HG03565 (cell line): Measurements from ENCODE around the gene SPATA2.
"Not testable (repeated sequence)": the region's sequence is repeated elsewhere in the genome, so short reads cannot be mapped to it uniquely, and the experiment has no call there.

ENCODE experiments used
- ATAC-seq: cut with Tn5 transposase; IDR thresholded peaks from one replicate; pipeline ENCODE4 v1.9.1; 2021; ENCODE audit warnings: mild to moderate bottlenecking, moderate library complexity; ENCODE audit not compliant: unreplicated experiment

SPATA2 gene

DNA sequence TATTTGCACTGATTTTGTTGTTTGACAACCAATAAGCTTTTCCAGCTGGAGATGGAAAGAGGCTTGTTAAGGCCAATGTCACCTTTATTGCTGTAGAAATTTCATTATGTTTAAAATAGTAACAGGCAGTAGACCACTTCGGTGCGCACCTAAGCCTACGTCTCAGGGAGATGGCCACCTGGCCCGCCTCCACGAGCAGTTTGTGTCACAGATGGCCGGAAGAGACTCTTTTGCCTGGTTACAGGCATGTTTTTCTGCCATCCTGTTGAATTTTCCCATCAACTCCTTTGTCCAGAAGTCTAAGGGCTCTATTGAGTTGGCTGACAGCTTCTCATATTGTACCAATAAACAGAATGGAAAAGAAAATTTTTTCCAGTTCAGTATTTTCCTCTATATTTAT lies 51.7 kb downstream of the SPATA2 start:
- no peak for ATAC-seq

DNA sequence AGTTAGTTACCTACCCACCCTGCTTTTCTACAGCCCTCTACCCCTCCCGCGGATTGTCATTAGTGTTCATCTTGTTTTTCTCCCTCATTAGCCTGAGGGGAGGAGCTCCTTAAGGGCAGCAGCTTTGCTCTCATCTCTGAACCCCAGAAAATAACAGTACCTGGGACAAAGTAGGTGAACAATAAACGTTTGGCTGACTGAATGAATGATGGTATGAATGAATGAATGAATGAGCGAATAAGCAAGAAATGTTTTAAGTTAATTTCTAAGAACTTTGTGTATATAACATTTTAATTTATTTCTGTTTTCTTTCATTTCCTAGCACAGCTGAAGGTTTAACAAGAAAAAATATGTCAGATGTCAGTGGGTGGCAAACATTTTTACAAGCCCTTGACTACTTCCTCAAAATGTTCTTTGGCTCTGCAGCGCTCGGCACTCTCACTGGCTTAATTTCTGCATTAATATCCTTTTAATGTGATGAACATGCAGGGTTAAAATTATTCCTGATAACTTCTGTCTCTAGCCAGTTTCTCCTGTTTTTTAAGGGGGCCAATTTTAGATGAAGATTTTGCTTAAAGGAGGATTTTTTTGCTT lies 52.6 kb downstream of the SPATA2 start:
- ATAC-seq, result no peak

GRCh38 chr20:49861232-49861631 lies 54.1 kb downstream of the SPATA2 start:
- not testable (repeated sequence) for ATAC-seq

- ATAC-seq, result no peak
These were observed 55.5 kb downstream of the SPATA2 start for GRCh38 chr20:49859807-49860206.

GRCh38 chr20:49859011-49859410 lies 56.3 kb downstream of the SPATA2 start:
- ATAC-seq, result no peak

DNA sequence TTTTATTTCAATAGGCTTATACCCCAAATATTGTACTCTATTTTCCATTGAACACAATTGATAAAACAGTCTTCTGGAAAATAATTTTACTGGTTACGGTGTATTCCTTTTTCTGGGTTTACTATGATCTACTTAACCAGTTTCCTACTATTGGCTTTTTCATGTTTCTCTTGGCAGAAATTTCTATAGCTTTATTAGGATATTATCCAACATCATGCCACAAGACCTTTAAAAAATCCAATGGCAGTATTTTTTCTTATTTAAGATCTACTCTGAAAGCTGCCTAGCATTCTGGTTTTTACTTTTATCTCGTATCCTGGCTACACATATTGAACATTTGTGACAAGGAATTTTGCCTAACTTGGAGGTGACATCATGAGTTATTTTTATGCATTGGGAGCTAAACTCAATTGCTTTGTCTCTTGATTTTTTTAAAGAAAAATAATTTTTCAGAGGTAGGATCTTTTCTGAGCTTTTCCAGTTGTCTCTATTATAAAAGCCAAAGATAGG lies 57.2 kb downstream of the SPATA2 start:
- no peak for ATAC-seq

- no peak for ATAC-seq
These were observed 58.4 kb downstream of the SPATA2 start for GRCh38 chr20:49856904-49857303.

DNA sequence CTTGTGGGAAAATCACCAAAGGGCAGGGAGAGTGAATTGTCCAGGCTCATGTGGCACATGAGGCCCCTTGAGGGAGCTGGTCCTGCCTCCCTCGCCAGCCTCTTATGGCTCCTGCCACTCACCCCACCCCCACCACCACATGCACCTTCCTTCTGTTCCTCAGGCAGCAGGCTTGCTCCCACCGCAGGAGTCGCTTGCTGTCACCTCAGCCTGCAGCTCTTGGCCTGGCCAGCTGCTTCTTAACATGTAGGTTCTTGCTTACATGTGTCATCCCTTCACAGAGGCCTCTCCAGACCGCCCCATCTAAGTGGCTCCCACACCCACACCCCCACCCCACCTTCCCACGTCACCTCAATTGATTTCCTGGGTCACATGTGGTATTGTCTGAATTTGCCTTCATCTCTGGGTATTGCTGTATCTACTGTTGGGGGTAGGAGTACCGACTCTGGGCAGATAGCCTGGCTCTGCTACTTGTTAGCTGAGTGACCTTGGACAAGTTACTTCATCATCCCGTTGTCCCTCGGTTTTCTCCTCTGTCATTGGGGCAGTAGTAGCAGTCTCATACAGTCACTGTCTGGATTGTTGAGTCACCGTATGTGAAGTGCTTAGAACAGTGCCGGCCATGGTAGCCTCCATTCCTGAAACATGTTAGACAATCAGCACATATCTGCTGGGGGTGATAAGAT lies 61.0 kb downstream of the SPATA2 start:
- ATAC-seq, result no peak

GRCh38 chr20:49853640-49854039 lies 61.7 kb downstream of the SPATA2 start:
- ATAC-seq, result no peak
